OCI-LY3 (cell line): ENCODE data around the gene AZU1.
"Not testable (repeated sequence)": the region's sequence is repeated elsewhere in the genome, so short reads cannot be mapped to it uniquely, and the experiment has no call there.

Experiments used
- H2AFZ ChIP-seq: fragments of 200-600, 300-600 bp; shearing (Covaris generic); 2 replicates; pipeline ENCODE4 v1.6.0; 2014; ENCODE audit warnings: antibody characterized with exemption, low read depth, low read length
- H3K27ac ChIP-seq: fragments of 200-600, 300-600 bp; sonication (generic); 2 replicates; pipeline ENCODE4 v1.5.1; 2014; ENCODE audit warnings: mild to moderate bottlenecking, low read length, moderate library complexity, mixed read lengths
- H3K27me3 ChIP-seq: fragments of 200-600, 300-600 bp; sonication (generic); 2 replicates; pipeline ENCODE4 v1.6.1; 2014; ENCODE audit warnings: low read depth, low read length, mixed read lengths
- H3K36me3 ChIP-seq: fragments of 200-600, 300-600 bp; sonication (generic); replicated peaks from 2 replicates; pipeline ENCODE3; 2014; ENCODE audit warnings: low read depth, low read length, mixed read lengths
- H3K4me1 ChIP-seq: fragments of 300-600, 200-600 bp; sonication (generic); 2 replicates; pipeline ENCODE4 v1.6.1; 2014; ENCODE audit warnings: low read length, mixed read lengths
- H3K4me2 ChIP-seq: fragments of 200-600, 300-600 bp; sonication (generic); 2 replicates; pipeline ENCODE4 v1.6.1; 2014; ENCODE audit warnings: low read length, mixed read lengths
- H3K4me3 ChIP-seq: fragments of 300-600, 200-600 bp; sonication (generic); 2 replicates; pipeline ENCODE4 v1.5.1; 2014; ENCODE audit warnings: antibody characterized with exemption, mild to moderate bottlenecking, low read length, moderate library complexity
- H3K79me2 ChIP-seq: fragments of 300-600, 200-600 bp; shearing (Covaris generic); 2 replicates; pipeline ENCODE4 v1.6.1; 2014; ENCODE audit warnings: mild to moderate bottlenecking, low read length, mixed read lengths
- H3K9ac ChIP-seq: fragments of 300-600, 200-600 bp; shearing (Covaris generic); 2 replicates; pipeline ENCODE4 v1.6.0; 2014; ENCODE audit warnings: mild to moderate bottlenecking, low read length, moderate library complexity
- H3K9me3 ChIP-seq: fragments of 200-600, 300-600 bp; shearing (Covaris generic); 2 replicates; pipeline ENCODE4 v1.6.1; 2014; ENCODE audit warnings: low read length, mixed read lengths; ENCODE audit not compliant: insufficient read depth
- H4K20me1 ChIP-seq: fragments of 200-600, 300-600 bp; sonication (generic); 2 replicates; pipeline ENCODE4 v1.6.1; 2016; ENCODE audit warnings: low read length, mixed read lengths; ENCODE audit not compliant: insufficient read depth
- EZH2phosphoT487 ChIP-seq: fragments of 200-600 bp; shearing (Covaris generic); IDR thresholded peaks from 2 replicates; pipeline ENCODE4 v1.6.1; 2018; ENCODE audit warnings: antibody characterized with exemption, mixed run types, low read depth
- TF ChIP-seq, protein P1 (sequence below): fragments of 200-600, 300-600 bp; sonication (generic); IDR thresholded peaks from 2 replicates; pipeline ENCODE4 v1.5.1; 2014; ENCODE audit warnings: antibody characterized with exemption, low read length, low read depth

Gene AZU1

GRCh38 chr19:844546-844971 lies 16.9 kb downstream of the AZU1 start:
- Histone ChIP-seq H3K9ac (peak overlapping the region; percentile 45; the same call in 1 of the 2 replicates), H4K20me1 (no peaks in the 10 kb centered on the region), H3K9me3 (no peaks in the 10 kb centered on the region), H3K4me1 (peaks cover 19% of the 10 kb centered on the region), H3K27me3 (peaks cover 19% of the 10 kb centered on the region), H3K4me3 (peak overlapping the region; percentile 48), H2AFZ (peak overlapping the region; percentile 87), H3K4me2 (peak overlapping the region; percentile 84), H3K27ac (no peak overlapping the region), H3K79me2 (no peaks in the 10 kb centered on the region), H3K36me3 (no peaks in the 10 kb centered on the region)
- no peak for TF ChIP-seq EZH2phosphoT487

DNA sequence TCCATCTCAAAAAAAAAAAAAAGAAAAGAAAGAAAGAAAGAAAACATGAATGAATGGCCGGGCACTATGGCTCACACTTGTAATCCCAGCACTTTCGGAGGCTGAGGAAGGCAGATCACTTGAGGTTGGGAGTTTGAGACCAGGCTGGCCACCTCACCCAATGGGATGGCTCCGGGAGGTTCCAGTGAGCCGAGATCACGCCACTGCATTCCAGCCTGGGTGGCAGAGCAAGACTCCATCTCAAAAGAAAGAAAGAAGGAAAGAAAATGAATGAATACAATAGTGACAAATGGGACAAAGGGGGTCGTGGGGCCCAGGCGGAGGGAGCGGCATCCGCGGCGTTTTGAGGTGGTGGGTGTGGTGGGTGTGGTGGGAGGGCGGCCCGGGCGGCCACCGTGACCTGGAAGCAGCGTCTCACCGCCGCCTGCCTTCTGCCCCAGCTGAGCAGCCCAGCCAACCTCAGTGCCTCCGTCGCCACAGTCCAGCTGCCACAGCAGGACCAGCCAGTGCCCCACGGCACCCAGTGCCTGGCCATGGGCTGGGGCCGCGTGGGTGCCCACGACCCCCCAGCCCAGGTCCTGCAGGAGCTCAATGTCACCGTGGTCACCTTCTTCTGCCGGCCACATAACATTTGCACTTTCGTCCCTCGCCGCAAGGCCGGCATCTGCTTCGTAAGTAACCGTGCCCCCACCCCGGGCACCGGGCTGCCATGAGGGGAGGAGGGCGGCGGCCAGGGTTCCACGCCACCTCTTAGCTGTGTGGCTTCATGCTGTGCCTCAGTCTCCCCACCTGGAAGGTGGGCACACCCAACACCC lies 18.3 kb downstream of the AZU1 start:
- peaks cover 20% of the 10 kb centered on the region for H3K27me3 ChIP-seq
- H3K9me3 ChIP-seq: no peaks in the 10 kb centered on the region
- no peaks in the 10 kb centered on the region for H3K36me3 ChIP-seq
- H3K4me2 ChIP-seq: peak overlapping the region; percentile 84
- no peaks in the 10 kb centered on the region for H4K20me1 ChIP-seq
- peak overlapping the region; percentile 46 for H3K4me3 ChIP-seq
- H3K27ac ChIP-seq: no peak overlapping the region
- no peak overlapping the region for H3K9ac ChIP-seq
- peaks cover 19% of the 10 kb centered on the region for H3K4me1 ChIP-seq
- no peaks in the 10 kb centered on the region for H3K79me2 ChIP-seq
- no peak overlapping the region for H2AFZ ChIP-seq
- TF ChIP-seq, protein P1, sequence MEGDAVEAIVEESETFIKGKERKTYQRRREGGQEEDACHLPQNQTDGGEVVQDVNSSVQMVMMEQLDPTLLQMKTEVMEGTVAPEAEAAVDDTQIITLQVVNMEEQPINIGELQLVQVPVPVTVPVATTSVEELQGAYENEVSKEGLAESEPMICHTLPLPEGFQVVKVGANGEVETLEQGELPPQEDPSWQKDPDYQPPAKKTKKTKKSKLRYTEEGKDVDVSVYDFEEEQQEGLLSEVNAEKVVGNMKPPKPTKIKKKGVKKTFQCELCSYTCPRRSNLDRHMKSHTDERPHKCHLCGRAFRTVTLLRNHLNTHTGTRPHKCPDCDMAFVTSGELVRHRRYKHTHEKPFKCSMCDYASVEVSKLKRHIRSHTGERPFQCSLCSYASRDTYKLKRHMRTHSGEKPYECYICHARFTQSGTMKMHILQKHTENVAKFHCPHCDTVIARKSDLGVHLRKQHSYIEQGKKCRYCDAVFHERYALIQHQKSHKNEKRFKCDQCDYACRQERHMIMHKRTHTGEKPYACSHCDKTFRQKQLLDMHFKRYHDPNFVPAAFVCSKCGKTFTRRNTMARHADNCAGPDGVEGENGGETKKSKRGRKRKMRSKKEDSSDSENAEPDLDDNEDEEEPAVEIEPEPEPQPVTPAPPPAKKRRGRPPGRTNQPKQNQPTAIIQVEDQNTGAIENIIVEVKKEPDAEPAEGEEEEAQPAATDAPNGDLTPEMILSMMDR: no peak
- no peak for TF ChIP-seq EZH2phosphoT487

DNA sequence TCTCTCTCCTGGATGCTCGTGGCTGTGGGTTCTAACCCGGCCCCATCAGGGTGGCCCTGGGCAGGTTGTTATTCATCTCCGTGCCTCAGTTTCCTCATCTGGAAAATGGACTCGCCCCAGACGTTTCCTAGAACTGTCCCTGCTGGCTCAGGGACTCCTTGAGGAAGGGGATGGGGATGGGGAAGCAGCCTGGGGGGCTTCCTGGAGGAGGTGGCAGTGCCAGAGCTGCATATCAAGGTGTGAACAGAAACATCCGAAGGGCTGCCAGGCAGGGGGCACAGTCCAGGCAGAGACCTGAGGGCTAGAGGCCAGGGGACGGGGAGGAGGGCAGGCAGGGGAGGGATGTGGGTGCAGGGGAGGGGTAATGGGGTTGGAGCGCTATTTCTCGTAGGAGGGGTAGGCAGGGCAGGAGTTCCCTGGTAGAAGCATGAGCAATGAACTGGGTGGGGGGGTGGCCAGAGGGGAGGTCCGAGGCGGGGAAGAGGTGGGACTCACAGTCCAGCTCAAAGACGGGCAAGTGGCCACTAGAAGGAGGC lies 20.8 kb downstream of the AZU1 start:
- no peaks in the 10 kb centered on the region for H4K20me1 ChIP-seq
- H3K9me3 ChIP-seq: no peaks in the 10 kb centered on the region
- no peak overlapping the region for H3K4me2 ChIP-seq
- peaks cover 21% of the 10 kb centered on the region for H3K27me3 ChIP-seq
- H3K4me1 ChIP-seq: peaks cover 19% of the 10 kb centered on the region
- H3K27ac ChIP-seq: no peak overlapping the region
- no peak overlapping the region for H3K9ac ChIP-seq
- H2AFZ ChIP-seq: no peak overlapping the region
- TF ChIP-seq EZH2phosphoT487: no peak
- TF ChIP-seq, protein P1: no peak
- H3K4me3 ChIP-seq: no peak overlapping the region
- H3K36me3 ChIP-seq: no peaks in the 10 kb centered on the region
- H3K79me2 ChIP-seq: no peaks in the 10 kb centered on the region

GRCh38 chr19:849195-849594 lies 21.6 kb downstream of the AZU1 start:
- not testable (repeated sequence) for H3K9ac ChIP-seq, H2AFZ ChIP-seq, H3K4me3 ChIP-seq, H3K4me2 ChIP-seq, H4K20me1 ChIP-seq, H3K36me3 ChIP-seq, H3K9me3 ChIP-seq, H3K27ac ChIP-seq, H3K79me2 ChIP-seq
- peaks cover 21% of the 10 kb centered on the region for H3K27me3 ChIP-seq
- H3K4me1 ChIP-seq: peaks cover 19% of the 10 kb centered on the region
